ENCODE data around the gene SMAD3. TPM values are rescaled to one million over a fixed set of nuclear protein-coding genes. Genes with fewer than 3 reads are reported as not detected.

SMAD3 gene
- total and polyA plus RNA-seq, 10 of the 15 experiments (the other 5 are each of a cell fraction or from before 2014, with no cell fraction given): 5.6 to 43.2 (median 16.0) TPM

GRCh38 chr15:67149068-67149772 is 83.8 kb downstream of the SMAD3 start (continued):
- TF ChIP-seq USF2 (IDR thresholded peaks at IDR 0.05; ENCODE audit: borderline replicate concordance, low read depth, low read length): no peak
- TF ChIP-seq CHD1 (IDR thresholded peaks at IDR 0.05; ENCODE audit: low read depth, low read length): no peak

GRCh38 chr15:67149773-67150022 is 84.3 kb downstream of the SMAD3 start:
- RAD21 ChIA-PET (ENCODE audit: unreplicated experiment): interaction anchor here (1.2 to 2.1 kb wide), 2 partner anchors 16 to 33 kb away, joined by 5 to 6 read pairs; no protein-coding TSS in a partner anchor
- peak overlapping the region; percentile 35 for H3K4me2 ChIP-seq (ENCODE audit: control insufficient read depth, insufficient read depth)
- BruUV-seq (replicated peaks): no TSS peak
- WGBS (ENCODE audit: insufficient coverage, insufficient replicate concordance, low lambda C conversion rate, missing lambda C conversion rate): 5% methylated on average over 1 of the region's 1 CpG
- H3K9me3 ChIP-seq (replicated peaks; ENCODE audit: control insufficient read depth, insufficient read depth, low read length): no peaks in the 10 kb centered on the region
- POLR2A ChIA-PET: interaction anchor here (1.0 to 1.8 kb wide), 3 partner anchors 8 to 15 kb away, joined by 4 to 6 read pairs (median 4); no protein-coding TSS in a partner anchor
- SMC1A ChIA-PET (ENCODE audit: uncharacterized antibody, unreplicated experiment): interaction anchor here (0.7 to 2.3 kb wide), 7 partner anchors 9 to 48 kb away, joined by 3 to 10 read pairs (median 4); no protein-coding TSS in a partner anchor
- intact Hi-C loops (cut with micrococcal nuclease; ENCODE audit: unreplicated experiment) (no loop called here), in situ Hi-C loops (cut with MboI) (no loop called here)
- H3K27me3 ChIP-seq (replicated peaks in 1 of 2; ENCODE audit: control insufficient read depth in 2 of 2, insufficient read depth in 2 of 2, low read length in 1 of 2): no peaks in the 10 kb centered on the region
- no peak overlapping the region for H3K4me3 ChIP-seq
- H3K79me2 ChIP-seq (ENCODE audit: control insufficient read depth, insufficient read depth, low read length): peaks cover 31% of the 10 kb centered on the region
- no peak overlapping the region for H2AFZ ChIP-seq (ENCODE audit: control insufficient read depth, low read depth, low read length)
- no peak for ATAC-seq
- H3K27ac ChIP-seq (ENCODE audit: control insufficient read depth, insufficient read depth): peak overlapping the region; percentile 41
- CTCF ChIA-PET: interaction anchor here (1.4 kb wide), 1 partner anchor 15 kb away, joined by 6 read pairs; no protein-coding TSS in a partner anchor
- no peaks in the 10 kb centered on the region; a peak in 4 of 4 replicates for H3K36me3 ChIP-seq (ENCODE audit: control insufficient read depth in 2 of 2, insufficient read depth in 2 of 2, low read length in 1 of 2)
- no peak for DNase-seq (ENCODE audit: low read depth, low spot score)
- FAIRE-seq: peak; percentile 89
- no peak overlapping the region for H3K9ac ChIP-seq (ENCODE audit: control insufficient read depth, insufficient read depth, low read length)
- peaks cover 8% of the 10 kb centered on the region for H4K20me1 ChIP-seq (ENCODE audit: control insufficient read depth, insufficient read depth)
- peaks cover 17% of the 10 kb centered on the region for H3K4me1 ChIP-seq (ENCODE audit: control insufficient read depth, insufficient read depth, low read length)
- TF ChIP-seq CBX5 (IDR thresholded peaks at IDR 0.05; ENCODE audit: low read depth) (no peak), KDM1A (IDR thresholded peaks at IDR 0.05; ENCODE audit: borderline replicate concordance) (no peak), ATF3 (IDR thresholded peaks at IDR 0.05; ENCODE audit: borderline replicate concordance, extremely low read depth, low read depth, low read length) (no peak), TBL1XR1 (IDR thresholded peaks at IDR 0.05; ENCODE audit: low read depth, low read length) (no peak), HDAC6 (IDR thresholded peaks at IDR 0.05; ENCODE audit: unreplicated experiment) (no peak), NFXL1 (IDR thresholded peaks at IDR 0.05; ENCODE audit: borderline replicate concordance) (no peak), CHD1 (IDR thresholded peaks at IDR 0.05; ENCODE audit: low read depth, low read length) (no peak), SRF (IDR thresholded peaks at IDR 0.05; ENCODE audit: low read depth in 2 of 2, low read length in 2 of 2) (no peak), TARDBP (IDR thresholded peaks at IDR 0.05; ENCODE audit: borderline replicate concordance) (no peak), ZNF384 (IDR thresholded peaks at IDR 0.05; ENCODE audit: borderline replicate concordance, low read depth, low read length) (no peak), NR2C2 (IDR thresholded peaks at IDR 0.05; ENCODE audit: borderline replicate concordance, control insufficient read depth, insufficient read length, low read depth) (no peak), RELB (IDR thresholded peaks at IDR 0.05; ENCODE audit: low read depth) (no peak), CEBPZ (IDR thresholded peaks at IDR 0.05; ENCODE audit: low read depth, low read length) (no peak)
